Lower lobe of right lung (tissue), 2 donors: ENCODE data around the gene ZFR. TPM values are rescaled to one million over a fixed set of nuclear protein-coding genes. Genes with fewer than 3 reads are reported as not detected.
A peak's percentile ranks its signal among the peaks of the same experiment; 100 is the strongest.
"Not testable (repeated sequence)": the region's sequence is repeated elsewhere in the genome, so short reads cannot be mapped to it uniquely, and the experiment has no call there.

Source experiments
- ATAC-seq, 2 donors: fragments of 200-7000 bp; cut with Tn5 transposase; one replicate each; pipeline ENCODE4 v1.9.1; 2020 to 2022; ENCODE audit warnings: mild to moderate bottlenecking in 2 of 2, moderate library complexity in 2 of 2
- DNase-seq: peaks from one replicate; pipeline ENCODE4 v3.0.0-alpha.2; 2020
- H3K27ac ChIP-seq: fragments of 200-600 bp; one replicate; pipeline ENCODE4 v1.8.0; 2022
- H3K27me3 ChIP-seq: fragments of 200-600 bp; one replicate; pipeline ENCODE4 v1.8.0; 2022; ENCODE audit warnings: low read depth
- H3K36me3 ChIP-seq: fragments of 200-600 bp; one replicate; pipeline ENCODE4 v1.8.0; 2022; ENCODE audit warnings: mild to moderate bottlenecking
- H3K4me1 ChIP-seq: fragments of 200-600 bp; one replicate; pipeline ENCODE4 v1.8.0; 2022
- H3K4me3 ChIP-seq: fragments of 200-600 bp; one replicate; pipeline ENCODE4 v1.8.0; 2022; ENCODE audit warnings: mild to moderate bottlenecking
- H3K9me3 ChIP-seq: fragments of 200-600 bp; one replicate; pipeline ENCODE4 v1.8.0; 2022
- intact Hi-C: fragments of 100-400 bp; cut with DNase I; formaldehyde crosslinking; loops from one replicate; pipeline ENCODE4 v1.11.0; 2022
- total RNA-seq: library from RNA; stranded (reverse); fragmentation: NEBNext Ultra II Directional; extraction: Animal tissue kit (Norgen Biotek cat#: 25700); gene quantifications from one replicate; pipeline ENCODE4 v1.2.1, GENCODE V29; 2021
- TF ChIP-seq, protein P1 (sequence below): fragments of 200-600 bp; IDR thresholded peaks from one replicate; pipeline ENCODE4 v1.8.0; 2022; ENCODE audit warnings: antibody characterized with exemption, mild to moderate bottlenecking
- donor health status: DM: no; HTN: yes; CAD: no; lungs with severe emphysema.

The ZFR gene
- total RNA-seq, 1 donor from 2014 or later: 53.8 TPM

DNA sequence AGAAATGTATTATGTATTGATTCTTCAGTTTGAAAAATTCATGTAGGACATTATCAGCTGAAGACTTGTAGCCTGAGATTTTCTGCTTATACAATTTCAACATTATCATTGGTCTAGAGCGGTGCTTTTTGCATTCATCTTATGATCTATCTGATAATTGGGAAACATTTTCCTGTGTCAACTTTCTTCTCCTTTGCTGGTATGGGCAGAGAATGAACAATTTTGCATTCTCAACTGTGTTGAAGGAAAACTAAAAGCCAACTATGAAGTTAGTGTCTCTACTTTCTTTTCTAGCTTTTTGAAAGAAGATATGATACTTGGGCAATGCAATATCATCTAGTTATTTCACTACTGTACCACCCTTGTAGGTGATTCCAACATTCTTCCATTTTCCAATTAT lies 10.3 kb downstream of the ZFR start:
- no peak overlapping the region for H3K4me3 ChIP-seq
- intact Hi-C loops: no loop called here
- TF ChIP-seq, protein P1, sequence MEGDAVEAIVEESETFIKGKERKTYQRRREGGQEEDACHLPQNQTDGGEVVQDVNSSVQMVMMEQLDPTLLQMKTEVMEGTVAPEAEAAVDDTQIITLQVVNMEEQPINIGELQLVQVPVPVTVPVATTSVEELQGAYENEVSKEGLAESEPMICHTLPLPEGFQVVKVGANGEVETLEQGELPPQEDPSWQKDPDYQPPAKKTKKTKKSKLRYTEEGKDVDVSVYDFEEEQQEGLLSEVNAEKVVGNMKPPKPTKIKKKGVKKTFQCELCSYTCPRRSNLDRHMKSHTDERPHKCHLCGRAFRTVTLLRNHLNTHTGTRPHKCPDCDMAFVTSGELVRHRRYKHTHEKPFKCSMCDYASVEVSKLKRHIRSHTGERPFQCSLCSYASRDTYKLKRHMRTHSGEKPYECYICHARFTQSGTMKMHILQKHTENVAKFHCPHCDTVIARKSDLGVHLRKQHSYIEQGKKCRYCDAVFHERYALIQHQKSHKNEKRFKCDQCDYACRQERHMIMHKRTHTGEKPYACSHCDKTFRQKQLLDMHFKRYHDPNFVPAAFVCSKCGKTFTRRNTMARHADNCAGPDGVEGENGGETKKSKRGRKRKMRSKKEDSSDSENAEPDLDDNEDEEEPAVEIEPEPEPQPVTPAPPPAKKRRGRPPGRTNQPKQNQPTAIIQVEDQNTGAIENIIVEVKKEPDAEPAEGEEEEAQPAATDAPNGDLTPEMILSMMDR: no peak
- DNase-seq (no peak), ATAC-seq (no peak)
- no peaks in the 10 kb centered on the region for H3K9me3 ChIP-seq
- no peaks in the 10 kb centered on the region for H3K27me3 ChIP-seq
- no peak overlapping the region for H3K27ac ChIP-seq
- H3K36me3 ChIP-seq: no peaks in the 10 kb centered on the region
- peaks cover 47% of the 10 kb centered on the region for H3K4me1 ChIP-seq

DNA sequence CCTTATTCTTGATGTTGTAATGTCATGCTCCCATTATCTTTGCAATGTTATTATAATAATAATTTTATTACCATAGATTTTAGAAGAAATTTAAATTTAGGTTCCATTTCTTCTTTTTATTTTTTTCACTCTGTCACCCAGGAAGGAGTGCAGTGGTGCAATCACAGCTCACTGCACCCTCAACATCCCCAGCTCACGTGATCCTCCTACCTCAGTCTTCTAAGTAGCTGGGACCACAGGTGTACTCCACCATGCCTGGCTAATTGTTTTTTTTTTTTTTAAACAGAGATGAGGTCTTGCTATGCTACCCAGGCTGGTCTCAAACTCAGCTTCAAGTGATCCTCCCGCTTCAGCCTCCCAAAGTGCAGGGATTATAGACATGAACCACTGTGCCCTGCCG lies 11.9 kb downstream of the ZFR start:
- Histone ChIP-seq H3K9me3 (no peaks in the 10 kb centered on the region), H3K36me3 (peaks cover 11% of the 10 kb centered on the region), H3K27ac (no peak overlapping the region), H3K27me3 (no peaks in the 10 kb centered on the region), H3K4me3 (no peak overlapping the region), H3K4me1 (peaks cover 35% of the 10 kb centered on the region)
- TF ChIP-seq, protein P1: no peak
- ATAC-seq: no peak
- intact Hi-C loops: no loop called here
- DNase-seq: no peak

DNA sequence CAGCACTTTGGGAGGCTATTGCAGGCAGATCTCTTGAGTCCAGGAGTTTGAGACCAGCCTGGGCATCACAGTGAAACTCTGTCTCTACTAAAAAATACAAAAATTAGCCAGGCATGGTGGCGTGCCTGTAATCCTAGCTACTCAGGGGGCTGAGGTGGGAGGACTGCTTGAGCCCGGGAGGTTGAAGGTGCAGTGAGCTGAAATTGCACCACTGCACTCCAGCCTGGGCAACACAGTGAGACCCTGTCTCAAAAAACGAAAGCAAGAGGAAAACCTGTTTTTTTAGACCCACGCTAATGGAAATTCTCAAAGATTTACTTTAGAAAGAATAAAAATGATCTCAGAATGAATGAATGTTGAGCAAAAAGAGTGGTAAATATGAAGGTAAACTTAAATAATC lies 13.7 kb downstream of the ZFR start:
- ATAC-seq, H3K9me3 ChIP-seq, DNase-seq, intact Hi-C loops, H3K27ac ChIP-seq, H3K4me3 ChIP-seq, H3K27me3 ChIP-seq: not testable (repeated sequence)
- peaks cover 11% of the 10 kb centered on the region for H3K36me3 ChIP-seq
- H3K4me1 ChIP-seq: peaks cover 22% of the 10 kb centered on the region

DNA sequence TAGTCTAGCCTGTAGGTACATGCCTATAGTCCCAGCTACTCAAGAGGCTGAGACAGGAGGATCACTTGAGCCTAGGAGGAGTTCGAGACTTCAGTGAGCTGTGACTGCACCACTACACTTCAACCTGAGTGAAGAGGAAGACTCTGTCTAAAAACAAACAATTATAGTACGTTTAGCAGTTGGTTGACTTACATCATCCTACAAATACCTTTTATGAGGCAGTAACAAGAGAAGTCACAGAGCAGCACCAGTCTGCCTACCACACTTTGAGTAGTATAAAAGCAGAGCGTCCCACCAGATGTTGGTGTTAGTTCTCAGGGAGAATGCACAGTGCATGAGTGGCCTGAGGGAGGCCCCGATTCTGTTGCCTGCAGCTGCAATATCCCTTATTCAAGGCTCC lies 16.1 kb downstream of the ZFR start:
- peak; percentile 48 to 65 for ATAC-seq
- TF ChIP-seq, protein P1: no peak
- peaks cover 11% of the 10 kb centered on the region for H3K36me3 ChIP-seq
- no peaks in the 10 kb centered on the region for H3K27me3 ChIP-seq
- no peak overlapping the region for H3K4me3 ChIP-seq
- H3K4me1 ChIP-seq: peaks cover 5% of the 10 kb centered on the region
- H3K27ac ChIP-seq: no peak overlapping the region
- H3K9me3 ChIP-seq: peaks cover 9% of the 10 kb centered on the region
- intact Hi-C loops: no loop called here
- DNase-seq: no peak

DNA sequence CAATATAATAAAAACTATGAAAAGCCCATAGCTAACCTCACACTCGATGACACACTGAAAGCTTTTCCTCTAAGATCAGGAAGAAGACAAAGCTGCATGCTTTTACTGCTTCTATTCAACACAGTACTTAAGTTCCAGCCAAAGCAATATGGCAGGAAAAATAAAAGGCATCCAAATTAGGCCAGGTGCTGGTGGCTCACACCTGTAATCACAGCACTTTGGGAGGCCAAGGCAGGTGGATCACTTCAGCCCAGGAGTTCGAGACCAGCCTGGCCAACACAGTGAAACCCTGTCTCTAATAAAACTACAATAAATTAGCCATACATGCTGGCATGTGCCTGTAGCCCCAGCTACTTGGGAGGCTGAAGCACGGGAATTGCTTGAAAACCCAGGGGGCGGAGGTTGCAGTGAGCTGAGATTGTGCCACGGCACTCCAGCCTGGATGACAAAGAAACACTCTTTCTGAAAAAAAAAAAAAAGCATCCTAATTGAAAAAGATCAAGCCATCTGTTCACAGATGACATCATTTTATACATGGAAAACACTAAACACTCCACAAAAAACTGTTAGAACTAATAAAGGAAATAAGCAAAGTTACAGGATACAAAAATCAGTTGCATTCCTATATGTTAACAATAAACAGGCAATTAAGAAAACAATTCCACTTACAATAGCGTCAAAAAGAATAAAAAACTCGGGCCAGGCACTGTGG lies 17.9 kb downstream of the ZFR start:
- Histone ChIP-seq H3K4me3 (no peak overlapping the region), H3K4me1 (peaks cover 5% of the 10 kb centered on the region), H3K27ac (no peak overlapping the region), H3K27me3 (no peaks in the 10 kb centered on the region), H3K9me3 (peaks cover 9% of the 10 kb centered on the region), H3K36me3 (peaks cover 11% of the 10 kb centered on the region)
- DNase-seq (no peak), ATAC-seq (no peak)
- TF ChIP-seq, protein P1: no peak
- intact Hi-C loops: no loop called here

DNA sequence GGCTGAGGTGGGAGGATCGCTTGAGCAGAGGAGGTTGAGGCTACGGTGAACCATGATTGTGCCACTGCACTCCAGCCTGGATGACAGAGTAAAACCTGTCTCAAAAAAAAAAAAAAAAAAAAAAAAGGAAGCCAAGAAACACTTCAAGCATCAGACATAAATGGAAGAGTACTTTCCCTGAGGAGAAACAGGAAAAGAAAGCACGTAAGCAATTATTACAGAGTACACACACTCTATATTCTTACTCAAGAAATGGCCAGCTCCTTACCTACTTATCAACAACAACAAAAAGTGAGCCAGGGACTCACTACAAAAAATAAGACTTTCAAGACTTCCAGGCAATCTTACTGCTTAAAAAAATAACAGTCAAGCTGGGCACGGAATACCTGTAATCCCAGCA lies 21.8 kb downstream of the ZFR start:
- TF ChIP-seq, protein P1: no peak
- intact Hi-C loops: no loop called here
- Histone ChIP-seq H3K27me3 (no peaks in the 10 kb centered on the region), H3K9me3 (peaks cover 9% of the 10 kb centered on the region), H3K4me1 (peaks cover 22% of the 10 kb centered on the region), H3K4me3 (no peak overlapping the region), H3K36me3 (peaks cover 9% of the 10 kb centered on the region), H3K27ac (no peak overlapping the region)
- DNase-seq: no peak
- ATAC-seq: peak in 1 of 2 donors; percentile 35
